DOHH2 (cell line): ENCODE measurements around the gene SCAMP5.

Source experiments
- CTCF ChIP-seq: fragments of 200-600 bp; sonication (generic); IDR thresholded peaks from one replicate; pipeline ENCODE4 v1.5.1; 2014; ENCODE audit warnings: antibody characterized with exemption, mild to moderate bottlenecking, low read depth, low read length; ENCODE audit not compliant: poor library complexity, severe bottlenecking
- EZH2phosphoT487 ChIP-seq: fragments of 200-600 bp; sonication (generic); IDR thresholded peaks from 2 replicates; pipeline ENCODE4 v1.6.1; 2017; ENCODE audit warnings: borderline replicate concordance, mild to moderate bottlenecking, antibody characterized with exemption, low read length, moderate library complexity, mixed read lengths

- TF ChIP-seq CTCF: no peak
- no peak for TF ChIP-seq EZH2phosphoT487
These were observed 12.9 kb downstream of the SCAMP5 start for GRCh38 chr15:75008221-75008625.
